ENCODE measurements around the gene ERCC6L2.

DNA sequence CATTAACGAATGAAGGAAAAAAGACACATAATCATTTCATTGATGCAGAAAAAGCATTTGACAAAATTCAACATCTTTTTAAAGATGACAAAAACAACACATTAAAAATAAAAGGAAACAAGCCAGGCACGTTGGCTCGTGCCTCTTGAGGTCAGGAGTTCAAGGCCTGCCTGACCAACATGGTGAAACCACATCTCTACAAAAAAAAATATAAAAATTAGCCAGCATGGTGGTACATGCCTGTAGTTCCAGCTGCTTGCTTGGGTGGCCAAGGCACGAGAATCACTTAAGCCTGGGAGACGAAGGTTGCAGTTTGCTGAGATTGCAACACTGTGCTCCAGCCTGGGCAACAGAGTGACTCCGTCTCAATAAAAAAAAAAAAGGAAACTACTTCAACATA is 77.0 kb downstream of the ERCC6L2 start:
- TF ChIP-seq, protein P1, sequence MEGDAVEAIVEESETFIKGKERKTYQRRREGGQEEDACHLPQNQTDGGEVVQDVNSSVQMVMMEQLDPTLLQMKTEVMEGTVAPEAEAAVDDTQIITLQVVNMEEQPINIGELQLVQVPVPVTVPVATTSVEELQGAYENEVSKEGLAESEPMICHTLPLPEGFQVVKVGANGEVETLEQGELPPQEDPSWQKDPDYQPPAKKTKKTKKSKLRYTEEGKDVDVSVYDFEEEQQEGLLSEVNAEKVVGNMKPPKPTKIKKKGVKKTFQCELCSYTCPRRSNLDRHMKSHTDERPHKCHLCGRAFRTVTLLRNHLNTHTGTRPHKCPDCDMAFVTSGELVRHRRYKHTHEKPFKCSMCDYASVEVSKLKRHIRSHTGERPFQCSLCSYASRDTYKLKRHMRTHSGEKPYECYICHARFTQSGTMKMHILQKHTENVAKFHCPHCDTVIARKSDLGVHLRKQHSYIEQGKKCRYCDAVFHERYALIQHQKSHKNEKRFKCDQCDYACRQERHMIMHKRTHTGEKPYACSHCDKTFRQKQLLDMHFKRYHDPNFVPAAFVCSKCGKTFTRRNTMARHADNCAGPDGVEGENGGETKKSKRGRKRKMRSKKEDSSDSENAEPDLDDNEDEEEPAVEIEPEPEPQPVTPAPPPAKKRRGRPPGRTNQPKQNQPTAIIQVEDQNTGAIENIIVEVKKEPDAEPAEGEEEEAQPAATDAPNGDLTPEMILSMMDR (IDR thresholded peaks at IDR 0.05), result no peak
- no peak for TF ChIP-seq EZH2 (IDR thresholded peaks at IDR 0.05; ENCODE audit: borderline replicate concordance, insufficient read depth, low read depth, low read length, poor library complexity, severe bottlenecking)

Measured in B cell (primary cell).